Measurements from ENCODE around the gene OCIAD2.

DNA sequence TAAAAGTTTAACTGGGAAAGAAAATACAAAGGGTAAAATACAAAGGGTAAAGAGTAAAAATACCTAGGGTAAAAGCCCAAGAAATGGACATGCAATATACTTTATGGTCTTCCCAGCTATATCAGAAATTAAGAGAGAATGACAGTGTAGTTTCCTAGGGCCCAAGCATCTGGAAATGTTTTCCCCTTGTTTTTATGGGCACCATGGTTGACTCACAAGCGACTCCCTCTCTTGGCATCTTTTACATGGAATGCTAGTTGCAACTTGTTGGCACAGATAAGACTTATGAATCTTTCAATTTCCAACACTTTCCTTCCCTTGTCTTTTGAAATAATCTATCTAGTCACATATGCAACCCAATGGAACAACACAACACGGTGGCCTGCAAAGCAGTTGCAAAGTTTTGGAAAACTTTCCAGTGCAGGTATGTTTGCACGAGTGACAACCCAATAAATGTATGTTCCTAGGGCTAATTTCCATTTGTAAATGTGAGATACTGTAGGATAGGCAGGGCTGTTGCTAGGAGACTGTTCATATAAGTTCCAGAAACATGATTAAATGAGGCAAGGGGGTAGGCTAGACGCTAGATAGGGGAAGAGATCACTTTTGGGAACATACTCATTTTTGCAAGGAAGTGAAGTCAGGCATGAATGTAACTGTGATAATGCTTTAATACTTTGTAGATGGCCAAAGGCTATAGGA is 43.1 kb upstream of the OCIAD2 start:
- TF ChIP-seq, protein P1, sequence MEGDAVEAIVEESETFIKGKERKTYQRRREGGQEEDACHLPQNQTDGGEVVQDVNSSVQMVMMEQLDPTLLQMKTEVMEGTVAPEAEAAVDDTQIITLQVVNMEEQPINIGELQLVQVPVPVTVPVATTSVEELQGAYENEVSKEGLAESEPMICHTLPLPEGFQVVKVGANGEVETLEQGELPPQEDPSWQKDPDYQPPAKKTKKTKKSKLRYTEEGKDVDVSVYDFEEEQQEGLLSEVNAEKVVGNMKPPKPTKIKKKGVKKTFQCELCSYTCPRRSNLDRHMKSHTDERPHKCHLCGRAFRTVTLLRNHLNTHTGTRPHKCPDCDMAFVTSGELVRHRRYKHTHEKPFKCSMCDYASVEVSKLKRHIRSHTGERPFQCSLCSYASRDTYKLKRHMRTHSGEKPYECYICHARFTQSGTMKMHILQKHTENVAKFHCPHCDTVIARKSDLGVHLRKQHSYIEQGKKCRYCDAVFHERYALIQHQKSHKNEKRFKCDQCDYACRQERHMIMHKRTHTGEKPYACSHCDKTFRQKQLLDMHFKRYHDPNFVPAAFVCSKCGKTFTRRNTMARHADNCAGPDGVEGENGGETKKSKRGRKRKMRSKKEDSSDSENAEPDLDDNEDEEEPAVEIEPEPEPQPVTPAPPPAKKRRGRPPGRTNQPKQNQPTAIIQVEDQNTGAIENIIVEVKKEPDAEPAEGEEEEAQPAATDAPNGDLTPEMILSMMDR (IDR thresholded peaks at IDR 0.05; ENCODE audit: insufficient read depth, low read length, poor library complexity, severe bottlenecking) = no peak
- TF ChIP-seq EZH2phosphoT487 (conservative IDR thresholded peaks at IDR 0.05; ENCODE audit: low read length) = no peak

Measured in SU-DHL-6 (cell line).